ENCODE measurements around the gene EDC4.
"Not testable (repeated sequence)": the region's sequence is repeated elsewhere in the genome, so short reads cannot be mapped to it uniquely, and the experiment has no call there.

EDC4 gene

DNA sequence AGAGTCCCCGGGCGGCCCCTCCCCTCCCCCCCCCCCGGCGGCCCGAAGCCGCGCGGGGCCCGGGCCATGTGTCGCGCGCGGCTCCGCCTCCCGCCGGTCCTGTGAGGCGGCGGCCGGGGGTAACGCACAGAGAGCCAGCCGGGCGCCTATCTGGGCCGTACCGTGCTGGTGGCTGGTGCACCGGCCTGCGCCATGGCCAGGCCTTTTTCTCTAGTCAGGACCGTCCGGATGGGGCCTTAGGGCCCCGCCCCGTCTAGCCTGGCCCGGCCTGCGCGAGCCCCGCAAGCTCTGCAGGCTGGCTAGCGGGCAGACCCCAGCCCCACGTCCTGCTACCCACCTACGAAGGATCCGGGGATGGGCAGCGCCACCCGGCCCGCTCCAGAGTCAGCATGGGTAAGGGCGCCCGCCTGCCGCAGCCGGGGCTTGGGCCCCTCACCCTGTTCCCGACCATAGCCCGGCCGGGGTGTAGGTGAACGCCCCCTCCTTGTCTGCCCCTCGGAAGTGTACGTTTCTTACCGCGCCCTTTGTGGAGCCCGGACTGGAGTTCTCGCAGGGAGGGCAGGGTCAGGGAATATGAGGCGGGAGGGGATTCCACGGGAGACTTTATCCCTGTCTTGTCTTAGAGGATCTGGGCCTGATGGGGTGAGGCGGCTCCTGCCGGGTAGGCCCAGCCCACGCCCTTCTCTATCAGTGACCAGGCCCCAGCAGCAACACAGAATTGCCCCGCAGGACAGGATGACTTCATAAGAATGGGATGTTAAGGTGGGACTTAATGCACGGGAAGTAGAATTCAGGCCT, 25.6 kb upstream of the EDC4 start, which contains the start of gene CENPT:
TSS of gene CENPT (minus strand) at position 630 of the 798 bp plus-strand sequence. CDS start 13,834 bp downstream, outside the sequence.
- peak; percentile 56 for DNase-seq (ENCODE audit: low spot score)

GRCh38 chr16:67848118-67848517, 24.7 kb upstream of the EDC4 start:
- DNase-seq (ENCODE audit: low spot score) = no peak

DNA sequence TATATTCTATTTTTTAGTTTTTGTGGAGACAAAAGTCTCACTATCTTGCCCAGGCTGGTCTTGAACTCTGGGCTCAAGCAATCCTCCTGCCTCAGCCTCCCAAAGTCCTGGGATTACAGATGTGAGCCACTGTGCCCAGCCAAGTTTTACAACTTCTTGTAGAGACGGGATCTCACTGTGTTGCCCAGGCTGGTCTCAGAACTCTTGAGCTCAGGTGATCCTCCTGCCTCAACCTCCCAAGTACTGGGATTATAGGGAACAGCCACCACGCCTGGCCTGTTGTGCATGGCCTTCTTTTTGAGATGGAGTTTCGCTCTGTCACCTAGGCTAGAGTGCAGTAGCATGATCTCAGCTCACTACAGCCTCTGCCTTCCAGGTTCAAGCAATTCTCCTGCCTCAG, 19.2 kb upstream of the EDC4 start:
- DNase-seq (ENCODE audit: low spot score) = no peak

GRCh38 chr16:67855789-67856188, 17.1 kb upstream of the EDC4 start:
- DNase-seq (ENCODE audit: low spot score) = no peak

DNA sequence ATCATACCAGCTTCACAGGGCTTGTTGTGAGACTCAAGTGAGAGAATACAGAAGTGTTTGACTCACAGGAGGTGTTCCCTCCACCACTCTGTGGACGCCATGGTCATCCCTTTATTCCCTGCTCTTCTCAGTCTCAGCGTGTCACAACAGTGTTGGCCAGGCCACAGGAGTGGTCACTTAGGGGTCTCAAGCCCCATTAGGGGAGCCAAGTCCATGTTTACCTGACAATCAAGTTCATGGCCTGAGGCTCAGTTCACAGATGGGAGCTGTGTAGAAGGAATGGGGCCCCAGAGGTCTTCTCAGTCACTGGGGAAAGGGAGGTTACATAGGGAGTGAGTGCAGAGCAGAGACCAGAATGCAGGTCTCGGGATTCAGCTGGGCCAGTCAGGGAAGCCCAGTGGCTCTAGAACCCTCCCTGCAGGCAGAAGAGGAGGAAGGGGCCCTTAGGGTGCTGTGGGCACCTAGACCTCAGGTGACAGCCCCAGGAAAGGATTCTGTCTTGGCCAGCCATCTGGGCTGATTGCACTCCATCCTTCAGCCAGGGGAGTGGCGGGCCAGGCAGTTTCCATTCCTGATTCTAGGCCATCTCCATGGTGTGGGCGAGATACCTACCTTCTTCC, 15.8 kb upstream of the EDC4 start:
- DNase-seq (ENCODE audit: low spot score) = no peak

- DNase-seq (ENCODE audit: low spot score) = peak; percentile 82
Observed at GRCh38 chr16:67857547-67858233, 15.2 kb upstream of the EDC4 start.

GRCh38 chr16:67858500-67858899, 14.4 kb upstream of the EDC4 start:
- no peak for DNase-seq (ENCODE audit: low spot score)

- DNase-seq (ENCODE audit: low spot score) = no peak
Observed at GRCh38 chr16:67860589-67861398, 12.1 kb upstream of the EDC4 start.

GRCh38 chr16:67861877-67862276, 11.0 kb upstream of the EDC4 start:
- DNase-seq (ENCODE audit: low spot score) = no peak

GRCh38 chr16:67862623-67863583, 9.9 kb upstream of the EDC4 start:
- DNase-seq (ENCODE audit: low spot score) = no peak

- not testable (repeated sequence) for DNase-seq (ENCODE audit: low spot score)
Observed at GRCh38 chr16:67864044-67864443, 8.8 kb upstream of the EDC4 start.

DNA sequence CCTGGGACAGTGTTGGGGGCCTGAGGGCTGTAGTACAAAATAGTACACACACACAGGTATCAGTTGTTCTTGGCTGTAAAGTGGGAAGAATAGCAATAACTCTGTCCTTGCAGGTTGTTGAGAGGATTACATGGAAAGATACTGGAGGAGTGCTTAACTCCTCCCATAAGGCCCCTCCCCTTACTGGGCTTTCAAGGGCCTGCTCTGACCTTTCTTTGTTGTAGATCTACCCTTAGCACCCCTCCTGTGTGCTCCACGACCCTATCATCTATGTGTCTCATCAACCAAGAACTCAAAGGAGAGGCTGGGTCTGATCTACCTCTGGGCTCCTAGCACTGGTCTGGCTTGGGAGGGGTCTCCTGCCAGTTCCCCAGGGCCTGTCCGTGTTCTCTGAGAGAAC, 8.3 kb upstream of the EDC4 start:
- no peak for DNase-seq (ENCODE audit: low spot score)

- peak; percentile 34 for DNase-seq (ENCODE audit: low spot score)
Observed at GRCh38 chr16:67865318-67865717, 7.5 kb upstream of the EDC4 start.

GRCh38 chr16:67868290-67868689, 4.6 kb upstream of the EDC4 start:
- no peak for DNase-seq (ENCODE audit: low spot score)

GRCh38 chr16:67869653-67870052, 3.2 kb upstream of the EDC4 start:
- no peak for DNase-seq (ENCODE audit: low spot score)

GRCh38 chr16:67871256-67871655, 1.6 kb upstream of the EDC4 start:
- DNase-seq (ENCODE audit: low spot score) = no peak

GRCh38 chr16:67872131-67872630, 671 bp upstream of the EDC4 start:
- no peak for DNase-seq (ENCODE audit: low spot score)

DNA sequence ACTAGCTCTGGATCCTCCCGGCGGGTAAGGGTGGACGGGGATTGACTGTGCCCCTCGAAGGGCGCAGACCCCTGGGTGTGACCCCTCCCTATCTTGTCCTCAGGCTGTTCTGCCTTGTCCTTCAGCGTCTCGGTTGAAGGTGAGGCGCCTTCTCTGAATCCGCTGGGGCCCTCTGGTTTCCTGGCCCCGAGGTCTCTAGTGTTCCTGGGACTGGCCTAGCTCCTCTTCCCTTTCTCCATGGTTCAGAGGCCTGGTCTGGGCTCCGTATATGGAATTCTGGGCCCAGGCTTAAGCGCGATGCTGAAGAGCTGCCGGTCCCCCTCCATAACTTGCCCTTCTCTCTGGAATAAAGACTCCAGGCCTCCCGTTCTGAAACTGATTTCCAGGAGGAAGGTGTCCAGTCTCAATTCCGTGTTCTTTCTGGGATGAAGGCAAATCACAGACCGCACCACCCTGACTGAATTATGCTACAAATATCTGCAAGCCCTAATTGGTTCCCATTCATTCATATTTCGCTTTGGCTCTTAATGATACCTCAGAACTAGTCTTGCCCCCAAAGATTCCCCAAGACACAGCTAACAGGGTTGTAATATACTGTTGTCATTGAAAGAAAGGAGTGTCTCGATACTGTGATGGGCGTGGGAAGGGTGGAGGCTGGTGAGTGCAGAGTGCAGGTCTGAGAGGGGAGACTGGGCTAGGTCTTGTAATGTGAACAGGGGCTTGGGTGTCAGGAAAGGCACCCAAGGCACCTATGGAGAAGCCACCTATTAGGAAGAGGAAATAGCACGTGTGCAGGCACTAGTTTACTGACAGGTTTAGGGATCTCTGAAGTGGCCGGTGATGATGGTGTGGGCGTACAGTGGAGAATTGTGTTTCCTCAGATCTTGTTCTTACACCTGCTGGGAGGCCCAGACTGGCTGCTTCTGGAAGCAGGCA, 851 bp downstream of the EDC4 start:
- DNase-seq (ENCODE audit: low spot score) = no peak

GRCh38 chr16:67874372-67874771, 1.5 kb downstream of the EDC4 start:
- DNase-seq (ENCODE audit: low spot score) = no peak

GRCh38 chr16:67877064-67877463, 4.2 kb downstream of the EDC4 start:
- no peak for DNase-seq (ENCODE audit: low spot score)

Data from SW480 (cell line).